Upper lobe of left lung (tissue), 4 donors: ENCODE data around the gene GPRC6A.

Experiments used
- CTCF ChIP-seq, 6 experiments: fragments of 450-650 bp in 4 of 6; fragments of 200-600 bp in 2 of 6; sonication (generic) in 2 of 6; IDR thresholded peaks; one replicate each; pipeline ENCODE4 v1.5.1; 2016 to 2019; ENCODE audit warnings: antibody characterized with exemption in 6 of 6
- EP300 ChIP-seq, 4 donors: sonication (generic); formaldehyde crosslinking; IDR thresholded peaks; one replicate each; pipeline ENCODE4 v1.5.1; 2017; ENCODE audit warnings: antibody characterized with exemption in 4 of 4, control low read depth in 2 of 4
- POLR2A ChIP-seq, 4 donors: fragments of 450-650 bp; IDR thresholded peaks; one replicate each; pipeline ENCODE4 v1.5.1; 2016 to 2017; ENCODE audit warnings: antibody characterized with exemption in 4 of 4, mild to moderate bottlenecking in 2 of 4
- POLR2AphosphoS5 ChIP-seq, 2 donors: sonication (generic); formaldehyde crosslinking; IDR thresholded peaks; one replicate each; pipeline ENCODE4 v1.5.1; 2017; ENCODE audit warnings: antibody characterized with exemption in 2 of 2

- no peak for TF ChIP-seq CTCF (IDR thresholded peaks at IDR 0.05)
- no peak for TF ChIP-seq POLR2A (IDR thresholded peaks at IDR 0.05)
- no peak for TF ChIP-seq POLR2AphosphoS5 (IDR thresholded peaks at IDR 0.05)
- TF ChIP-seq EP300 (IDR thresholded peaks at IDR 0.05): no peak
These were observed 66.6 kb downstream of the GPRC6A start for GRCh38 chr6:116762235-116762634.
